PC-9 (cell line): ENCODE data around the gene KLK15. TPM values are rescaled to one million over a fixed set of nuclear protein-coding genes. Genes with fewer than 3 reads are reported as not detected.

ENCODE experiments used
- BruUV-seq: library from RNA; stranded (reverse); fragments of 400-500 nt; replicated peaks from 2 replicates; lab custom pipeline; 2021; lab: Mats Ljungman, UMichigan
- CTCF ChIA-PET: fragments of 300-600 bp; sonication (Branson Sonifier 250); formaldehyde crosslinking; loops from one replicate; lab custom pipeline; 2022; ENCODE audit warnings: antibody characterized with exemption; lab: Charles Lee
- POLR2A ChIA-PET: fragments of 300-600 bp; sonication (Branson Sonifier 250); formaldehyde crosslinking; loops from one replicate; lab custom pipeline; 2022; ENCODE audit warnings: antibody characterized with exemption; ENCODE audit not compliant: unreplicated experiment; lab: Charles Lee
- DNase-seq, 2 experiments: peaks; one replicate each; pipeline versions ENCODE4 v3.0.0 to v3.0.0-alpha.2; 2015 to 2022; ENCODE audit warnings: mixed read lengths in 1 of 2
- H2AFZ ChIP-seq: fragments of 200-600 bp; sonication (generic); 2 replicates; pipeline ENCODE4 v1.8.1; 2017; ENCODE audit warnings: antibody characterized with exemption
- H3F3A ChIP-seq: fragments of 200-600 bp; sonication (generic); 2 replicates; pipeline ENCODE4 v1.8.1; 2017; ENCODE audit warnings: antibody characterized with exemption, mild to moderate bottlenecking, low read depth; ENCODE audit not compliant: insufficient read depth
- H3K27ac ChIP-seq: fragments of 200-600 bp; sonication (generic); 2 replicates; pipeline ENCODE4 v1.6.1; 2016; ENCODE audit warnings: mixed run types
- H3K27me3 ChIP-seq: fragments of 200-600 bp; sonication (generic); 2 replicates; pipeline ENCODE4 v1.6.1; 2016; ENCODE audit warnings: low read depth, mixed run types; ENCODE audit not compliant: insufficient read depth
- H3K36me3 ChIP-seq: fragments of 200-600 bp; sonication (generic); 2 replicates; pipeline ENCODE4 v1.6.1; 2016; ENCODE audit warnings: low read depth, mixed run types
- H3K4me1 ChIP-seq: fragments of 200-600 bp; sonication (generic); replicated peaks from 2 replicates; pipeline ENCODE4 v1.6.1; 2016; ENCODE audit warnings: mixed run types; ENCODE audit not compliant: insufficient read depth
- H3K4me2 ChIP-seq: fragments of 200-600 bp; sonication (generic); 2 replicates; pipeline ENCODE4 v1.6.1; 2017; ENCODE audit warnings: mixed run types
- H3K4me3 ChIP-seq: fragments of 200-600 bp; sonication (generic); 2 replicates; pipeline ENCODE4 v1.6.1; 2016; ENCODE audit warnings: mixed run types
- H3K79me2 ChIP-seq: fragments of 200-600 bp; sonication (generic); 2 replicates; pipeline ENCODE4 v1.6.1; 2017; ENCODE audit warnings: low read depth, mixed run types
- H3K9me2 ChIP-seq: fragments of 200-600 bp; sonication (generic); 2 replicates; pipeline ENCODE4 v1.8.1; 2017; ENCODE audit warnings: mild to moderate bottlenecking; ENCODE audit not compliant: insufficient read depth
- H3K9me3 ChIP-seq: fragments of 200-600 bp; sonication (generic); 2 replicates; pipeline ENCODE4 v1.8.1; 2016; ENCODE audit warnings: low read depth; ENCODE audit not compliant: insufficient read depth
- H4K20me1 ChIP-seq: fragments of 200-600 bp; sonication (generic); 2 replicates; pipeline ENCODE4 v1.8.1; 2017; ENCODE audit not compliant: insufficient read depth
- CTCF ChIP-seq: fragments of 200-600 bp; sonication (generic); conservative IDR thresholded peaks from 2 replicates; pipeline ENCODE4 v1.6.1; 2017; ENCODE audit warnings: mixed run types, antibody characterized with exemption, mild to moderate bottlenecking, moderate library complexity
- EZH2 ChIP-seq: fragments of 200-600 bp; sonication (generic); IDR thresholded peaks from 2 replicates; pipeline ENCODE4 v1.8.0; 2017; ENCODE audit warnings: antibody characterized with exemption, low read depth
- intact Hi-C: fragments of 100-400 bp; cut with micrococcal nuclease; formaldehyde crosslinking; loops from one replicate; pipeline ENCODE4 v1.10.0; 2022; ENCODE audit not compliant: unreplicated experiment
- total RNA-seq: library from RNA; stranded (reverse); gene quantifications from 2 replicates; pipeline ENCODE4 v1.2.3, GENCODE V29; 2021

KLK15 gene
- total RNA-seq, 1 experiment from 2014 or later, result not detected

- ChIA-PET POLR2A (no interaction called here), CTCF (interaction anchor here (0.8 kb wide), 1 partner anchor 104 kb away, joined by 6 read pairs; no protein-coding TSS in a partner anchor)
- no peak overlapping the region for H3K27ac ChIP-seq
- peaks cover 98% of the 10 kb centered on the region for H3K27me3 ChIP-seq
- H4K20me1 ChIP-seq, result no peaks in the 10 kb centered on the region
- no peak overlapping the region for H3K4me3 ChIP-seq
- H3K79me2 ChIP-seq, result no peaks in the 10 kb centered on the region
- no peaks in the 10 kb centered on the region for H3K4me1 ChIP-seq
- H3K4me2 ChIP-seq, result peak overlapping the region; percentile 12; the same call in 1 of the 2 replicates
- no peak for DNase-seq
- H3K36me3 ChIP-seq, result no peaks in the 10 kb centered on the region
- intact Hi-C loops, result no loop called here
- no TSS peak for BruUV-seq
- no peaks in the 10 kb centered on the region for H3K9me2 ChIP-seq
- TF ChIP-seq EZH2 (no peak), CTCF (no peak)
- no peaks in the 10 kb centered on the region for H3K9me3 ChIP-seq
- H3F3A ChIP-seq, result no peaks in the 10 kb centered on the region
- no peak overlapping the region for H2AFZ ChIP-seq
Measured at GRCh38 chr19:50821248-50821612, 12.1 kb downstream of the KLK15 start.

- Histone ChIP-seq H3K9me3 (no peaks in the 10 kb centered on the region), H3K9me2 (no peaks in the 10 kb centered on the region), H3K4me1 (no peaks in the 10 kb centered on the region), H3F3A (no peaks in the 10 kb centered on the region), H3K4me3 (no peak overlapping the region), H3K27ac (no peak overlapping the region), H4K20me1 (no peaks in the 10 kb centered on the region), H3K4me2 (peak overlapping the region; percentile 36), H2AFZ (no peak overlapping the region), H3K36me3 (no peaks in the 10 kb centered on the region), H3K27me3 (peaks cover 98% of the 10 kb centered on the region), H3K79me2 (no peaks in the 10 kb centered on the region)
- CTCF ChIA-PET, result no interaction called here
- POLR2A ChIA-PET, result no interaction called here
- BruUV-seq, result no TSS peak
- DNase-seq, result no peak
- no peak for TF ChIP-seq EZH2
- TF ChIP-seq CTCF, result no peak
- intact Hi-C loops, result no loop called here
Measured at GRCh38 chr19:50820549-50821247, 12.7 kb downstream of the KLK15 start.

- TF ChIP-seq CTCF (no peak), EZH2 (peak; percentile 80; the same call in 1 of the 2 replicates)
- Histone ChIP-seq H3K4me3 (no peak overlapping the region), H3K27me3 (peaks cover 98% of the 10 kb centered on the region), H3K36me3 (no peaks in the 10 kb centered on the region), H3K9me2 (no peaks in the 10 kb centered on the region), H3K4me1 (no peaks in the 10 kb centered on the region), H3K79me2 (no peaks in the 10 kb centered on the region), H2AFZ (no peak overlapping the region), H3K4me2 (peak overlapping the region; percentile 36; the same call in 1 of the 2 replicates), H3K27ac (no peak overlapping the region), H3K9me3 (no peaks in the 10 kb centered on the region), H3F3A (no peaks in the 10 kb centered on the region), H4K20me1 (no peaks in the 10 kb centered on the region)
- ChIA-PET POLR2A (no interaction called here), CTCF (no interaction called here)
- DNase-seq, result no peak
- intact Hi-C loops, result no loop called here
- BruUV-seq, result no TSS peak
Measured at GRCh38 chr19:50820086-50820485, 13.3 kb downstream of the KLK15 start.
